Measurements from ENCODE around the gene ARFIP2. TPM values are rescaled to one million over a fixed set of nuclear protein-coding genes. Genes with fewer than 3 reads are reported as not detected.
A peak's percentile ranks its signal among the peaks of the same experiment; 100 is the strongest.

The ARFIP2 gene
- total and polyA plus RNA-seq, 7 donors = 8.4 to 31.3 (median 19.4) TPM

GRCh38 chr11:6504166-6504565 is 23.0 kb upstream of the ARFIP2 start:
- no peaks in the 10 kb centered on the region for H3K4me1 ChIP-seq
- no peaks in the 10 kb centered on the region for H3K27me3 ChIP-seq (ENCODE audit: insufficient read depth in 3 of 3, low read length in 2 of 3)
- H3K27ac ChIP-seq = no peak overlapping the region
- DNase-seq (no peak), ATAC-seq (peak in 1 of 4 donors; percentile 19)
- intact Hi-C loops (cut with DNase I) = loop anchor here in 1 of 2 donors (5.0 kb wide), 1 partner anchor 122 kb away; no protein-coding TSS in a partner anchor
- TF ChIP-seq CTCF (IDR thresholded peaks at IDR 0.05) = no peak
- 84 to 94% (median 85%) methylated on average over 3 of the region's 3 CpGs for WGBS, 3 donors
- no peak overlapping the region for H3K4me3 ChIP-seq
- H3K36me3 ChIP-seq (ENCODE audit: insufficient read depth in 1 of 2, low read depth in 1 of 2) = peaks cover 0 to 44% of the 10 kb centered on the region in 2 donors
- no peaks in the 10 kb centered on the region for H3K9me3 ChIP-seq

GRCh38 chr11:6502382-6502781 is 21.3 kb upstream of the ARFIP2 start:
- intact Hi-C loops (cut with DNase I) = loop anchor here (1.0 to 5.0 kb wide), 2 partner anchors 14 to 120 kb away; no protein-coding TSS in a partner anchor
- 93 to 99% (median 95%) methylated on average over 3 of the region's 3 CpGs for WGBS, 3 donors

GRCh38 chr11:6498544-6498943 is 17.4 kb upstream of the ARFIP2 start:
- 95 to 96% (median 96%) methylated on average over 5 of the region's 5 CpGs for WGBS, 3 donors

More at GRCh38 chr11:6502382-6502781, 21.3 kb upstream of the ARFIP2 start:
- H3K36me3 ChIP-seq (ENCODE audit: insufficient read depth in 1 of 2, low read depth in 1 of 2) = peaks cover 0 to 46% of the 10 kb centered on the region in 2 donors
- ATAC-seq (no peak), DNase-seq (no peak)
- TF ChIP-seq CTCF (IDR thresholded peaks at IDR 0.05) = no peak
- H3K27ac ChIP-seq = no peak overlapping the region
- no peak overlapping the region for H3K4me3 ChIP-seq
- H3K9me3 ChIP-seq = no peaks in the 10 kb centered on the region
- H3K27me3 ChIP-seq (ENCODE audit: insufficient read depth in 3 of 3, low read length in 2 of 3) = no peaks in the 10 kb centered on the region
- H3K4me1 ChIP-seq = no peaks in the 10 kb centered on the region

GRCh38 chr11:6498121-6498520 is 17.0 kb upstream of the ARFIP2 start:
- ATAC-seq = peak in 2 of 4 donors; percentile 43 to 49
- DNase-seq = no peak
- no peaks in the 10 kb centered on the region for H3K27me3 ChIP-seq (ENCODE audit: insufficient read depth in 3 of 3, low read length in 2 of 3)
- intact Hi-C loops (cut with DNase I) = no loop called here
- 62 to 82% (median 72%) methylated on average over 7 of the region's 7 CpGs for WGBS, 3 donors
- peaks cover 0 to 46% of the 10 kb centered on the region in 2 donors for H3K36me3 ChIP-seq (ENCODE audit: insufficient read depth in 1 of 2, low read depth in 1 of 2)
- TF ChIP-seq CTCF (IDR thresholded peaks at IDR 0.05) = no peak
- H3K4me3 ChIP-seq = no peak overlapping the region
- no peaks in the 10 kb centered on the region for H3K4me1 ChIP-seq
- H3K9me3 ChIP-seq = no peaks in the 10 kb centered on the region
- no peak overlapping the region for H3K27ac ChIP-seq

More at GRCh38 chr11:6498544-6498943, 17.4 kb upstream of the ARFIP2 start:
- Histone ChIP-seq H3K36me3 (ENCODE audit: insufficient read depth in 1 of 2, low read depth in 1 of 2) (peaks cover 0 to 46% of the 10 kb centered on the region in 2 donors), H3K4me1 (no peaks in the 10 kb centered on the region), H3K27me3 (ENCODE audit: insufficient read depth in 3 of 3, low read length in 2 of 3) (no peaks in the 10 kb centered on the region), H3K27ac (no peak overlapping the region), H3K9me3 (no peaks in the 10 kb centered on the region), H3K4me3 (no peak overlapping the region)
- TF ChIP-seq CTCF (IDR thresholded peaks at IDR 0.05) = no peak
- no peak for ATAC-seq
- DNase-seq = no peak
- intact Hi-C loops (cut with DNase I) = no loop called here
